Liver (tissue), 3 donors: ENCODE results near the gene FYB1.

Experiments
- CTCF ChIP-seq: fragments of 150-350 bp; IDR thresholded peaks from 2 replicates; pipeline ENCODE4 v1.5.1; 2017; ENCODE audit warnings: improper control_type of control experiment, low read depth, low read length; ENCODE audit not compliant: missing input control
- GABPA ChIP-seq, 2 donors: IDR thresholded peaks in 1 of 2; conservative IDR thresholded peaks in 1 of 2; 2 replicates each; pipeline ENCODE4 v1.6.1; 2016; ENCODE audit warnings: antibody characterized with exemption in 2 of 2, mild to moderate bottlenecking in 1 of 2, moderate library complexity in 1 of 2
- HNF4G ChIP-seq: IDR thresholded peaks from 2 replicates; pipeline ENCODE4 v1.6.1; 2016; ENCODE audit warnings: antibody characterized with exemption
- MAX ChIP-seq: IDR thresholded peaks from 2 replicates; pipeline ENCODE4 v1.6.1; 2016; ENCODE audit warnings: antibody characterized with exemption
- RAD21 ChIP-seq, 2 donors: IDR thresholded peaks; 2 replicates each; pipeline ENCODE4 v1.6.1; 2016; ENCODE audit warnings: antibody characterized with exemption in 2 of 2, mild to moderate bottlenecking in 2 of 2
- REST ChIP-seq: IDR thresholded peaks from 2 replicates; pipeline ENCODE4 v1.6.1; 2016; ENCODE audit warnings: antibody characterized with exemption, mild to moderate bottlenecking
- RXRA ChIP-seq, 2 donors: IDR thresholded peaks; 2 replicates each; pipeline ENCODE4 v1.6.1; 2017 to 2018; ENCODE audit warnings: antibody characterized with exemption in 2 of 2, mild to moderate bottlenecking in 1 of 2
- SP1 ChIP-seq: IDR thresholded peaks from 2 replicates; pipeline ENCODE4 v1.6.1; 2018; ENCODE audit warnings: antibody characterized with exemption, mild to moderate bottlenecking
- TAF1 ChIP-seq: conservative IDR thresholded peaks from 2 replicates; pipeline ENCODE4 v1.6.1; 2016; ENCODE audit warnings: antibody characterized with exemption, mild to moderate bottlenecking
- ZBTB33 ChIP-seq: IDR thresholded peaks from 2 replicates; pipeline ENCODE4 v1.6.1; 2016; ENCODE audit warnings: antibody characterized with exemption
- donor health status: healthy.
- donor health status: healthy.

GRCh38 chr5:39199335-39199734, 20.0 kb downstream of the FYB1 start:
- TF ChIP-seq RAD21 (IDR thresholded peaks at IDR 0.05) = no peak
- no peak for TF ChIP-seq CTCF
- TF ChIP-seq MAX = no peak
- TF ChIP-seq TAF1 = no peak
- TF ChIP-seq RXRA (IDR thresholded peaks at IDR 0.05) = no peak
- TF ChIP-seq GABPA (IDR thresholded peaks at IDR 0.05 in 1 of 2, conservative IDR thresholded peaks at IDR 0.05 in 1 of 2) = no peak
- no peak for TF ChIP-seq ZBTB33
- no peak for TF ChIP-seq REST
- TF ChIP-seq HNF4G = no peak
- TF ChIP-seq SP1 = no peak
